Activated CD4-positive, alpha-beta T cell treated with anti-CD3 and anti-CD28 coated beads, Interleukin-2, amount 50 U/mL, for 48 hours (primary cell): ENCODE data around the gene QRFP.

Source experiments
- DNase-seq, 2 experiments: peaks; one replicate each; pipeline ENCODE4 v3.0.0-alpha.2; 2020

The QRFP gene

DNA sequence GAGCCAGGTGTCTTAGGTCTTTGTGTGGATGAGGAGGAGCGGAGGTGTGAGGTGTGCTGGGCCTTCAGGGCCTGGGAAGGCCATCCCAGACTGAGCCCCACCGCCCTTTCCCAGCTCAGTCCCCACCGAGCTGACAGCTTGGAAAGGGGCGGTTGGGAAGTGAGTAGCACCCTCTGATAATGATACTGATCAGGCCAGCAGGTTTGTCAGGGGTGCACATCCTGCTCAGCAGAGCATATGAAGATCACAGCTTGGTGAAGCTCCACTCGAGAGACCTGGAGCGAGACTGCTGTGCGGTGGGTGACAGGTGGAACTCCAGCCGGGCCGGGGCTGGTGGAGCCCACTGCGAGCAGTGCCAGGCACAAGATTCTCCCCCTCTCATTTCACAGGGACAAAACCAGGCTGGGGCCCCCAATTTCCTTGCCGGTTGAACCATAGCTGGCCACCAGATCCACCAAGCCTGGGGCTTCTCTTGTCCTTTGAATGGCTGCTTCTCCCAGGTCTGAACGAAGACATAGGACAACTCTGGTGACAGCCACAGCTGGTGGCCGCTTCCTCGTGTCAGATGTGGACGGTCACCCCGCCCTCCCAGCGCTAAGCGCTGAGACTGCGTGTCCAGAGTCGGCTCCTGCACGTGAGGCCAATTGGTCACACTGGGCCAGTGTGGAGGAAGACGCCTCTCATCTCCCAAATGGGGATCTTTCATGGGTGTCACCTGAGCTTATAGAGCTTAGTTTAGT is 8.3 kb downstream of the QRFP start:
- no peak for DNase-seq

DNA sequence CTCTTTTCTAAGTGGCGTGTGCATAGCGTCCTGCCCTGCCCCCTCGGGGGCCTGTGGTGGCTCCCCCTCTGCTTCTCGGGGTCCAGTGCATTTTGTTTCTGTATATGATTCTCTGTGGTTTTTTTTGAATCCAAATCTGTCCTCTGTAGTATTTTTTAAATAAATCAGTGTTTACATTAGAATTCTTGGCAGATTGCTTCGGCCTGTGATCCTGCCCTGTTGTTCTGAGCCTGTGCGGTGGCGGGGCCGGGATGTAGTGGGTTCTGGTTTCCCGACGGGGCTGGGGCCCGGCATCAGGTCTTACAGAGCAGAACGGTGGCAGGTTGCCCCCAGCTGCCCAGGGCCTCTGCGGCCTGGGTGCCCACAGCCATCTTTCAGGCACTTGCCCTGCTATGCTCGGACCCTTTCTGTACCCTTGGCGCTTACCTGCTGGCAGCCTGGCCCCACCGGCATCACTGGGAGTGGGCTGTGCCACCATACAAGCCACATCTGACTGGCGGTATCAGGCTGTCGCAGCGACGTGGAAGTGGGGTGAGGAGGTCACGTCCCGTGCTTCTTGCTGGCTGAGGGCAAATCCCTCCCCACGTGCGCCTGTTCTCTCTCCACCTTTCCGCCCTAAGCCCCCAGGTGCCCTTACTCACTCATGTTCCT is 9.0 kb downstream of the QRFP start:
- DNase-seq, result no peak

DNA sequence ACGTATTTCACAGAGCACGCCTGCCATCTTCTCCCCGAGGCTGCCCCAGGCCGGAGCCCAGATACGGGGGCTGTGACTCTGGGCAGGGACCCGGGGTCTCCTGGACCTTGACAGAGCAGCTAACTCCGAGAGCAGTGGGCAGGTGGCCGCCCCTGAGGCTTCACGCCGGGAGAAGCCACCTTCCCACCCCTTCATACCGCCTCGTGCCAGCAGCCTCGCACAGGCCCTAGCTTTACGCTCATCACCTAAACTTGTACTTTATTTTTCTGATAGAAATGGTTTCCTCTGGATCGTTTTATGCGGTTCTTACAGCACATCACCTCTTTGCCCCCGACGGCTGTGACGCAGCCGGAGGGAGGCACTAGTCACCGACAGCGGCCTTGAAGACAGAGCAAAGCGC is 9.6 kb downstream of the QRFP start:
- DNase-seq, result no peak

DNA sequence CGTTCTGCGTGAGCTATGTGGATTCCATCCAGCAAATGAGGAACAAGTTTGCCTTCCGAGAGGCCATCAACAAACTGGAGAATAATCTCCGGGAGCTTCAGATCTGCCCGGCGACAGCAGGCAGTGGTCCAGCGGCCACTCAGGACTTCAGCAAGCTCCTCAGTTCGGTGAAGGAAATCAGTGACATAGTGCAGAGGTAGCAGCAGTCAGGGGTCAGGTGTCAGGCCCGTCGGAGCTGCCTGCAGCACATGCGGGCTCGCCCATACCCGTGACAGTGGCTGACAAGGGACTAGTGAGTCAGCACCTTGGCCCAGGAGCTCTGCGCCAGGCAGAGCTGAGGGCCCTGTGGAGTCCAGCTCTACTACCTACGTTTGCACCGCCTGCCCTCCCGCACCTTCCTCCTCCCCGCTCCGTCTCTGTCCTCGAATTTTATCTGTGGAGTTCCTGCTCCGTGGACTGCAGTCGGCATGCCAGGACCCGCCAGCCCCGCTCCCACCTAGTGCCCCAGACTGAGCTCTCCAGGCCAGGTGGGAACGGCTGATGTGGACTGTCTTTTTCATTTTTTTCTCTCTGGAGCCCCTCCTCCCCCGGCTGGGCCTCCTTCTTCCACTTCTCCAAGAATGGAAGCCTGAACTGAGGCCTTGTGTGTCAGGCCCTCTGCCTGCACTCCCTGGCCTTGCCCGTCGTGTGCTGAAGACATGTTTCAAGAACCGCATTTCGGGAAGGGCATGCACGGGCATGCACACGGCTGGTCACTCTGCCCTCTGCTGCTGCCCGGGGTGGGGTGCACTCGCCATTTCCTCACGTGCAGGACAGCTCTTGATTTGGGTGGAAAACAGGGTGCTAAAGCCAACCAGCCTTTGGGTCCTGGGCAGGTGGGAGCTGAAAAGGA is 10.9 kb downstream of the QRFP start:
- DNase-seq, result no peak

DNA sequence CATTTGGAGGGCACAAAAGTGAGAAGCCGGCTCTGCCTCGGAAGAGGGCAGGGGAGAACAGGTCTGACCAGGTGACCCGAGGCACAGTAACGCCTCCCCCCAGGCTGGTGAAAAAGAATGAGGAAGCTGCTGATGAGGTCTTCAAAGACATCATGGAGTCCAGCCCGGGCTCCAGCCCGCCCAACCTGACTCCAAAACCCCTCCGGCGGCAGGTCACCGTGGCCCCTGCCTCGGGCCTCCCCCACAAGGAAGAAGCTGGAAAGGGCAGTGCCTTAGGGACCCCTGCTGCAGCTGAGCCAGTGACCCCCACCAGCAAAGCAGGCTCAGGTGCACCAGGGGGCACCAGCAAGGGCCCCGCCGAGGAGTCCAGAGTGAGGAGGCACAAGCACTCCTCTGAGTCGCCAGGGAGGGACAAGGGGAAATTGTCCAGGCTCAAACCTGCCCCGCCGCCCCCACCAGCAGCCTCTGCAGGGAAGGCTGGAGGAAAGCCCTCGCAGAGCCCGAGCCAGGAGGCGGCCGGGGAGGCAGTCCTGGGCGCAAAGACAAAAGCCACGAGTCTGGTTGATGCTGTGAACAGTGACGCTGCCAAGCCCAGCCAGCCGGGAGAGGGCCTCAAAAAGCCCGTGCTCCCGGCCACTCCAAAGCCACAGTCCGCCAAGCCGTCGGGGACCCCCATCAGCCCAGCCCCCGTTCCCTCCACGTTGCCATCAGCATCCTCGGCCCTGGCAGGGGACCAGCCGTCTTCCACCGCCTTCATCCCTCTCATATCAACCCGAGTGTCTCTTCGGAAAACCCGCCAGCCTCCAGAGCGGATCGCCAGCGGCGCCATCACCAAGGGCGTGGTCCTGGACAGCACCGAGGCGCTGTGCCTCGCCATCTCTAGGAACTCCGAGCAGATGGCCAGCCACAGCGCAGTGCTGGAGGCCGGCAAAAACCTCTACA is 11.8 kb downstream of the QRFP start:
- no peak for DNase-seq

DNA sequence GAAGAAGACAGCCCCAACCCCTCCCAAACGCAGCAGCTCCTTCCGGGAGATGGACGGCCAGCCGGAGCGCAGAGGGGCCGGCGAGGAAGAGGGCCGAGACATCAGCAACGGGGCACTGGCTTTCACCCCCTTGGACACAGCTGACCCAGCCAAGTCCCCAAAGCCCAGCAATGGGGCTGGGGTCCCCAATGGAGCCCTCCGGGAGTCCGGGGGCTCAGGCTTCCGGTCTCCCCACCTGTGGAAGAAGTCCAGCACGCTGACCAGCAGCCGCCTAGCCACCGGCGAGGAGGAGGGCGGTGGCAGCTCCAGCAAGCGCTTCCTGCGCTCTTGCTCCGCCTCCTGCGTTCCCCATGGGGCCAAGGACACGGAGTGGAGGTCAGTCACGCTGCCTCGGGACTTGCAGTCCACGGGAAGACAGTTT is 12.5 kb downstream of the QRFP start:
- no peak for DNase-seq

DNA sequence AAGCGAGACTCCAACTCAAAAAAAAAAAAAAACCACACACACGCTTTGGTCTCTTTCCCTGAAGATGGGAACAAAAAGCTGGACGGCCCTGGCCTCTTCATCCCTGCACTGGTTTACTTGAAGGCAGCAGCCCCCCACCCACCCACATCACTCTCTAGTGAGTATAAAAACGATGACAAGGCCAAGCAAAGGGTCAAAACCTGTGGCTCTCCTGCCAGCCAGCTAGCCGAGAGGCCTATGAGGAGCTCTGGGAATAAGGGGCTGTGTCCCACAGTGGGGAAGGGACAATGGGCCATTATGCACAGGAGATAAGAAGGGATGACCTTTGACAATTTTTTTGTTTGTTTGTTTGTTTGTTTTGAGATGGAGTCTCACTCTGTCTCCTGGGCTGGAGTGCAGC is 13.1 kb downstream of the QRFP start:
- no peak for DNase-seq

DNA sequence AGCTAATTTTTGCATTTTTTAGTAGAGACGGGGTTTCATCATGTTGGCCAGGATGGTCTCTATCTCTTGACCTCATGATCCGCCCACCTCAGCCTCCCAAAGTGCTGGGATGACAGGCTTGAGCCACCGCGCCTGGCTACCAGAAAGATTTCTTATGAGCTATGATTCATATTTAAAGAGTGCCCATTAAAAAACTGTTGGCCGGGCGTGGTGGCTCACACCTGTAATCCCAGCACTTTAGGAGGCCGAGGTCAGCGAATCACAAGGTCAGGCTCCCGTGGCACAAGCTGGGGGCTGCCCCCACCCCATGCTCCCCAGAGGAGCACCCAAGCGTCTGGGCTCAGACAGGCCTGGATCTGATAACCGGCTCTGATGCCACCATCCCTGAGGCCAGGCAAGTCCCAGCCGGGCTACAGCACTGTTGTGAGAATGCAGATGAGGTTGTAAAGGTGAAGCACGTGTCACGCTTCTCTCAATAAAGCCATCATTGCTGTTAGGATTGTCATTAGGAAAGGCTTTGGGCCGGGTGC is 13.9 kb downstream of the QRFP start:
- DNase-seq, result no peak

DNA sequence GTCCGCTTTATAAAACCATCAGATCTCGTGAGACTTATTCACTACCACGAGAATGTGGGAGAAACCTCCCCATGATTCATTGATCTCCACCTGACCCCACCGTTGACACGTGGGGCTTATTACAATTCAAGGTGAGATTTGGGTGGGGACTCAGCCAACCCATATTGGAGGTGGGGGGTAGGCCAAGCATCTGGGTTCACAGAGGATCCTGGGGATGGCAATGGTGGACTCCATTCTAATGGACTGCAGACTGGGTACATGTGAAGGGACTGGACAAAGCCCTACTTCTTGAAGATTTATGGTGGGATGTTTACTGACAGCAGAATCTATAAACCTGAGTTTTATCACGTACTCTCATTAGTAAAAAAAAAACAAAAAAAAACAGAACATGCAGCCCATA is 15.1 kb downstream of the QRFP start:
- no peak for DNase-seq

DNA sequence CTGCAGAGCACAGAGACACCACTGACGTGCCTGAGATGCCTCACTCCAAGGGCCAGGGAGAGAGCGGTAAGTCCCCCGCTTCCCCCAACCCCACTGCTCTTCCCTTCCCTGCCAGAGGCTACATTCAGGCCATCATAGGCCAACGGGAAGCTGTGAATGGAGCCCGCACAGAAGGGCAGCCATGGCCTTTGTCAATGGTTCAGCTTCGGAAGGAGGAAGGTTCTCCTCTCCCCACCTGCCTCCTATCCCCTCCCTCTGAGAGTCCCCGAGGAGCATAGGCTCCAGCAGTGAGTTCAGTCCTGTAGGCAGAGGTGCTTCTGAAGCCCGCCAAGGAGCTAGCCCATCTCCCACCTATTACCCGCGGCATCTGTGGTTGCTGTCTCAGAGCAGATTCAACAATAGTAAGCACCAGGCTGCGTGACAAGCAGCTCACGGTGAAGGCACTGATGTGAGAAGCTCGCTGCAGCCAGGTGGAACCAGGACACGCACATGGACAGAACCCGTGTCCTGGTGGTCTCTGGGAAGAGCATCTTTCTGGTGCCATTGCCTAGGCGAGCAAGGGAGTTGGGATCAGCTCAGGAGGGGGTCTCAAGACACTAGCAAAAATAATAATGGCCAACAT is 15.9 kb downstream of the QRFP start:
- DNase-seq, result no peak

DNA sequence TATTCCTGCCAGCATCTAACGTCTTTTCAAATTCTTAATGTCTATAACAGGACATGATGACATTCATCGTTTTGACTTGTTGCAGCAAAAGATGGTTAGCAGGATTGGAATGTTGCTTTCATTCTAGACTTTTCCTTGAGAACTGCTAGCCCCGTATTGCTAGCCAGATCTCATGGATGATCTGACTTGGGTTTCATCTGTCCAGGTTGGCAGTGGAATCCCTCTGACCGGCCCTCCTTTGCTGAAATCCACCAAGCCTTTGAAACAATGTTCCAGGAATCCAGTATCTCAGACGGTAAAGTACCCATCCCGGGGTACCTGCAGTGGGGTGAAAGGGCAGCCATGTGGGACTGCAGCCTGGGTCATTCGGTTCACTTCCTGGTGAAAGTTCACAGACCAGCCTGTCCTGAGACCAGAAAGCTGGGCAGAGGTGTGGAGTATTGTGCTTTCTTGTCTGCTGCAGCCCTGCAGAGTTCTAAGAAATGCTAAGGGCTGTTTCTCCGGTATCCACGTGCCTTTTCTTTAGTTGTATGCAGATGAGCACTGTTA is 16.7 kb downstream of the QRFP start:
- DNase-seq, result no peak

DNA sequence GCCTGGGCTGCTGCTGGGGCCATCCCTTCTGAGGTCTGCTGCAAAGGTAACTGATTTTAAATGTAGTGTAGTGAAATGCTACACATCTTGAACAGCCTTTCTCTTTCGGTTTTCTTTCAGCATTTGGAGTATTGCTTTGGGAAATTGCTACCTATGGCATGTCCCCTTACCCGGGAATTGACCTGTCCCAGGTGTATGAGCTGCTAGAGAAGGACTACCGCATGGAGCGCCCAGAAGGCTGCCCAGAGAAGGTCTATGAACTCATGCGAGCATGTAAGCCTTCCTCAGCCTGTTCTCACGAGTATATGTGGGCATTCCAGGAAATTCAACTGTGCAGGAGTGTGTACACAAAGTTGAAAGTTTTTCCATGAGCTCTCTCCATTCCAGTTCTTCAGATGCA is 18.3 kb downstream of the QRFP start:
- no peak for DNase-seq

DNA sequence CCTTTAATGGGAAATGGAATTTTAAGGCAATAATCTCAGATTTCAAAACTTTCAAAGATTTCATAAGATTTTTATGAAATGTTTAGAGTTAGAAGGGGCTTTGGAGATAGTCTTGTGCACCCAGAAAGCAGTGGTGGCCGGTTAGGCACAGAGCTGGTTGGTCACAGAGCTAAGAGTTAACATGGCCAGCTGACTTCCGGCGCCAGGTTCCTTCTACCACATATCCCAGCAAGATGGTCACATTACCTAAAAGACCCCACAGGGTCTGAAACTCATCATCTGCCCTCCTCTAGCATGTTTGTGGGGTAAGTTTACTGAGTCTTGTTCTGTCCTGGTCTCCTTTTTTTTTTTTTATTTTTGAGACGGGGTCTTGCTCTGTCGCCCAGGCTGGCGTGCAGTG is 19.3 kb downstream of the QRFP start:
- no peak for DNase-seq

DNA sequence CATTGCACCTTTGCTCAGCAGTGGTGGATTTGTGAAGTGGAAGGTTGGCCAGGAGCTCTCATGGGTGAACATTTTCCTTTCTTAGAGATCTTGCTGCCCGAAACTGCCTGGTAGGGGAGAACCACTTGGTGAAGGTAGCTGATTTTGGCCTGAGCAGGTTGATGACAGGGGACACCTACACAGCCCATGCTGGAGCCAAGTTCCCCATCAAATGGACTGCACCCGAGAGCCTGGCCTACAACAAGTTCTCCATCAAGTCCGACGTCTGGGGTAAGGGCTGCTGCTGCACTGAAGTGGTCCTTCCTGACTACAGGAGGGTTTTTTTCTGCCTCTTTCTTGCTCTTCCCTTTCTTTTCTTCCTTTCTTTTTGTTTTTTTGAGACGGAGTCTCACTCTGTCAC is 21.8 kb downstream of the QRFP start:
- no peak for DNase-seq

DNA sequence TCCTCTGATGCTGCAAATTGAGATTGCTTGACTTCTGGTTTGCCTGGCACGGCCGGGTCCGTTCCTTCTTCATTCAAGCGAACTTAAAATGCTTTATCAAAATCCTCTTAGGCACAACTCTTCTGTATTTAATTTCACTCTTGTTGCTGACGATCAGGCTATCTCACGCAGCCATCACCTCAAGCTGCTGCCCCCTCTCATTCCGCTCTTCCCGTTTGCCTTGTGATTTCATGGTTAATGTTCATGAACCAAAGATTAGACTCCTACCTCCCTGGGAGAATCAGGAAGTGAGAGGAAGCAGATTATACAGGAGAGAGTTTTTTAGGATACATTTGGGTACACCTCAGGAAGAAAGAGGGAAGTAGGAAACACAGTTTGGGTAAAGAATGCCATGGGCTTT is 22.6 kb downstream of the QRFP start:
- DNase-seq, result no peak

DNA sequence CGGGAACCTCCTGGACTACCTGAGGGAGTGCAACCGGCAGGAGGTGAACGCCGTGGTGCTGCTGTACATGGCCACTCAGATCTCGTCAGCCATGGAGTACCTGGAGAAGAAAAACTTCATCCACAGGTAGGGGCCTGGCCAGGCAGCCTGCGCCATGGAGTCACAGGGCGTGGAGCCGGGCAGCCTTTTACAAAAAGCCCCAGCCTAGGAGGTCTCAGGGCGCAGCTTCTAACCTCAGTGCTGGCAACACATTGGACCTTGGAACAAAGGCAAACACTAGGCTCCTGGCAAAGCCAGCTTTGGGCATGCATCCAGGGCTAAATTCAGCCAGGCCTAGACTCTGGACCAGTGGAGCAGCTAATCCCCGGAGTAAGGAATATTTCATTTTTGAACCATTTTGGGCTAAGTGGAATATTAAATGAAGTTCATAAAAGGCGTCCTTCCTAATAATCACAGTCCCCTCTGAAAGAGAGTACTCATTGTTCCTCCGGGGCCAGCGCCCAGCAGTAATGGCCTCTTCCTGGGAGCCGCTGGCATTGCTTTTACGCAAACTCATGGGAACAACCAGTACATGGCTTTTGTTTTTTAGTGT is 23.6 kb downstream of the QRFP start:
- DNase-seq, result no peak

DNA sequence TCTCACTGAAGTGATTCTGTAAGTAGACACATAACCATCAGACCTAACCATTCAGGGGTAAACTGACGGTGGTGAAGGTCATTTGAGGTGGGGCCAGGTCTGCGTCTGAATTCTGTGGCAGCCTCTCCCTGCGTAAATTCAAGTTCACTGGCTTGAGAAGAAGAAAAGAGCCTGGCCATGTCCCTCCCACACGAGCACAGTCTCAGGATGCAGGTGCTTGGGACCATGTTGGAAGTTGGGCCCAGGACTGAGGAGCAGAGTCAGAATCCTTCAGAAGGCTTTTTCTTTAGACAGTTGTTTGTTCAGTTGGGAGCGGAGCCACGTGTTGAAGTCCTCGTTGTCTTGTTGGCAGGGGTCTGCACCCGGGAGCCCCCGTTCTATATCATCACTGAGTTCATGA is 24.1 kb downstream of the QRFP start:
- no peak for DNase-seq

DNA sequence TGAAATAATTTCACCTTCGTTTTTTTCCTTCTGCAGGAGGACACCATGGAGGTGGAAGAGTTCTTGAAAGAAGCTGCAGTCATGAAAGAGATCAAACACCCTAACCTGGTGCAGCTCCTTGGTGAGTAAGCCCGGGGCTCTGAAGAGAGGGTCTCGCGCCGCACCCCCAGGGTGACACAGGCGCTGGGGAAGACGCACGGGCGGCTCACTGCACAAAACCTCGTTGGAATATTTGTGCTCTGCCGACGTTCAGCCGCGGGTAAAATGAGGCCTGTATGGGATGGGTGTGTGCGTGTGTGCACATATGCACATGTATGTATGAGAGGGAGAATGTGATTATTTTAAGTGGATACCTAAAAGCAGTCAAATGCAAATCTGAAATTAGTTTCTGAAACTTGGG is 24.5 kb downstream of the QRFP start:
- no peak for DNase-seq

DNA sequence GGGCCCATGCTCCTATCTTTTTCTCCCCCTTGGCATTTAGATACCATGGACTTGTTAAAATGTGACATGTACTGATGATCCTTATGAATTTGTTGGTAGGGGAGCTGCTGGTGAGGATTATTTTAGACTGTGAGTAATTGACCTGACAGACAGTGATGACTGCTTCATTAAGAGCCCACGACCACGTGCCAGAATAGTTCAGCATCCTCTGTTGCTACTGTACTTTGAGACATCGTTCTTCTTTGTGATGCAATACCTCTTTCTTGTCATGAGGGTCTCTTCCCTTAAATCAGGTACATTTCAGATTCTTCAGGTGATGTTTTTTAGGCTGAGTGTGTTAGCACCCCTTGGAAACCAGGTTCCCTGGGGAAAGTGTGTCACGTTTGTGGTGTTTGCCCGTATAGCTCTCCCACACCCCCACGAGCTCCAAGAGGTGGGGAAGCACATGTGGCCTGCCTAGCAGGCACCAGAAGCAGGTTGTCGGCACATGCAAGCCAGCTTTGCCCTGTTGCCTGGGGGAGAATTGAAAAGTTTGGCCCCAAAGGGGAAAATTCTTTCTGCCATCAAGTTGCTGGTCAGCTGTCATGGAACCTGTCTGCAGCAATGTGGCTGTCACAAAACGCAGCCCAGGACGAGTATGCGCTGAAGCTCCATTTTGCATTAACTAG is 25.1 kb downstream of the QRFP start:
- no peak for DNase-seq

DNA sequence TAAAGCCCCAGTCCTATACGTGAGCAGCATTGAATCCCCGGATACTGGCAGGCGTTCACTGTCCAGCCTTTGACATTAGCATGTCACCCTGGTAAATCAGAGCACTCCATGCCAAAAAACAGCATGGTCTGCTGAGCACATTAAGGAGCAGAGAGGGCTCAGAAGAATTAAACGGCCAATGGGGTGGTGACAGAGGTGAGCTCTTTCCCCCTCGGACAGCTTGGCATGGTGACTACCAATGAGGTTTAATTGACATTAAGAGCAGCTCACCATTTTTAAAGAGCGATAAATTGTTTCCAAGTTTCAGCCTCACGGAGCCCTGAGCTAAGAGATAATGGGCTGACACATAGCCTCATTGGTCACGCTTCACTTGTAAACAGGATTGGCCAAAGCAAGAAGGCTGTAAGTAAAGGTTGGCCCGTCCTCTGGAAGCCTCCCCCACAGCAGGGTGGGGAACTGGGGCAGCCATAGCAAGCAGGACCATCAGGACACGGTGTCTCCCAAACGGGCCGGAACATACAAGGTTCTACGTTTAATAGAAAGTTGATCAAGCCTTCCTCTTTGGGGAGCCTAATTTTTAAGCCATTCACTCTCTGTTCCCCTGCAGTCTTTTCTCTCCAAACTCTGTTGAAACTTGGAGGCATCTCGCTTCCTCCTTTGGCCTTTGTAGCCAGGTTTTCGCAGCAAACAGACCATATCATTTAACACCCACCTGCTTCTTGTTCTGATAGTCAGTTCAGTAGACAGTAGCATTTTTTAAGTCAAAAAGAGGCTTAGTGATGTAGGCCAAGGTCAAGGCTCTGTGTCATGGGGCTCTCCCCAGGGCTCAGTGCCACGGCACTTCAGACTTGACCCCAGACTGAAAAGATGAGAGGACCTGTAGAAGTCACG is 25.9 kb downstream of the QRFP start:
- no peak for DNase-seq
